Pancreas (tissue), 10 donors: ENCODE measurements around the gene KLF16. TPM values are rescaled to one million over a fixed set of nuclear protein-coding genes. Genes with fewer than 3 reads are reported as not detected.

Source experiments
- ATAC-seq, 4 donors: fragments of 200-7000 bp; cut with Tn5 transposase; one replicate each; pipeline versions ENCODE4 v1.8.0 to v1.9.1; 2020; ENCODE audit warnings: mild to moderate bottlenecking in 4 of 4, moderate library complexity in 4 of 4
- DNase-seq, 6 donors: peaks; one replicate each; pipeline ENCODE4 v3.0.0-alpha.2; 2020
- FAIRE-seq: peaks from 2 replicates; lab custom pipeline; 2012; peaks lifted over from hg19 to GRCh38; lab: Jason Lieb, UNC
- H3K27ac ChIP-seq, 4 donors: fragments of 200-600 bp; sonication (generic); 1 replicate in 3 of 4; 2 replicates in 1 of 4; pipeline versions ENCODE4 v1.5.0 to v1.8.0; 2020
- H3K27me3 ChIP-seq, 4 donors: fragments of 200-600 bp; one replicate each; pipeline ENCODE4 v1.8.0; 2021
- H3K36me3 ChIP-seq, 3 donors: fragments of 200-600 bp; sonication (generic) in 1 of 3; one replicate each; pipeline versions ENCODE4 v1.5.0 to v1.8.0; 2020 to 2021
- H3K4me1 ChIP-seq, 3 donors: fragments of 200-600 bp; one replicate each; pipeline ENCODE4 v1.8.0; 2021
- H3K4me3 ChIP-seq, 4 donors: fragments of 200-600 bp; sonication (generic) in 2 of 4; one replicate each; pipeline versions ENCODE4 v1.5.0 to v1.8.0; 2020 to 2021
- H3K9me3 ChIP-seq, 4 donors: fragments of 200-600 bp; one replicate each; pipeline ENCODE4 v1.8.0; 2021
- WGBS, 2 donors: extraction: QIAGEN DNeasy Blood & Tissue Kit; methylation state at CpG; one replicate each; pipeline ENCODE4 v1.1.7; 2013; 5-methylcytosine and 5-hydroxymethylcytosine counted together
- intact Hi-C, 3 donors: fragments of 100-400 bp; cut with DNase I; formaldehyde crosslinking; loops; one replicate each; pipeline versions ENCODE4 v1.11.1 to v1.14.2; 2022
- polyA plus RNA-seq, 2 donors: library from polyadenylated mRNA; stranded (reverse); fragments of 200-250 nt; gene quantifications; one replicate each; pipeline ENCODE4 v1.2.3, GENCODE V29; 2013
- total RNA-seq, 6 donors: library from RNA; stranded (reverse); fragmentation: NEBNext Ultra II Directional in 4 of 6; extraction: Animal tissue kit (Norgen Biotek cat#: 25700) in 4 of 6; gene quantifications; one replicate each; pipeline versions ENCODE4 v1.2.1 to v1.2.4, GENCODE V29; 2021 to 2023
- TF ChIP-seq, protein P1 (sequence below), 4 donors: fragments of 200-600 bp; sonication (generic) in 3 of 4; IDR thresholded peaks; one replicate each; pipeline versions ENCODE4 v1.5.0 to v1.8.0; 2021; ENCODE audit warnings: antibody characterized with exemption in 4 of 4
- donor health status: healthy with polysubstance abuse.
- donor health status: DM: no; HTN: no; CAD: no; lungs with moderate emphysema.
- donor health status: DM: no; HTN: no; CAD: no.
- donor health status: control.
- donor health status: control.
- donor health status: Bipolar disorder and iron deficiency.
- donor health status: DM: yes; HTN: yes; CAD: no.
- donor health status: DM: no; HTN: no; CAD: no.
- donor health status: DM: no; HTN: no; CAD: no.
- donor health status: DM: yes; HTN: yes; CAD: no.

KLF16 gene
- total and polyA plus RNA-seq, 8 donors = 4.3 to 10.4 (median 7.5) TPM

- TF ChIP-seq, protein P1, sequence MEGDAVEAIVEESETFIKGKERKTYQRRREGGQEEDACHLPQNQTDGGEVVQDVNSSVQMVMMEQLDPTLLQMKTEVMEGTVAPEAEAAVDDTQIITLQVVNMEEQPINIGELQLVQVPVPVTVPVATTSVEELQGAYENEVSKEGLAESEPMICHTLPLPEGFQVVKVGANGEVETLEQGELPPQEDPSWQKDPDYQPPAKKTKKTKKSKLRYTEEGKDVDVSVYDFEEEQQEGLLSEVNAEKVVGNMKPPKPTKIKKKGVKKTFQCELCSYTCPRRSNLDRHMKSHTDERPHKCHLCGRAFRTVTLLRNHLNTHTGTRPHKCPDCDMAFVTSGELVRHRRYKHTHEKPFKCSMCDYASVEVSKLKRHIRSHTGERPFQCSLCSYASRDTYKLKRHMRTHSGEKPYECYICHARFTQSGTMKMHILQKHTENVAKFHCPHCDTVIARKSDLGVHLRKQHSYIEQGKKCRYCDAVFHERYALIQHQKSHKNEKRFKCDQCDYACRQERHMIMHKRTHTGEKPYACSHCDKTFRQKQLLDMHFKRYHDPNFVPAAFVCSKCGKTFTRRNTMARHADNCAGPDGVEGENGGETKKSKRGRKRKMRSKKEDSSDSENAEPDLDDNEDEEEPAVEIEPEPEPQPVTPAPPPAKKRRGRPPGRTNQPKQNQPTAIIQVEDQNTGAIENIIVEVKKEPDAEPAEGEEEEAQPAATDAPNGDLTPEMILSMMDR (IDR thresholded peaks at IDR 0.05) = no peak
- no peaks in the 10 kb centered on the region for H3K36me3 ChIP-seq
- no peaks in the 10 kb centered on the region for H3K9me3 ChIP-seq
- intact Hi-C loops = no loop called here
- H3K4me1 ChIP-seq = peaks cover 0 to 8% (median 7%) of the 10 kb centered on the region in 3 donors
- no peak overlapping the region for H3K27ac ChIP-seq
- no peak overlapping the region for H3K4me3 ChIP-seq
- no peak for FAIRE-seq
- ATAC-seq = no peak
- no peaks in the 10 kb centered on the region for H3K27me3 ChIP-seq
- DNase-seq = peak in 1 of 6 donors; percentile 25
- WGBS, 2 donors = 60 to 70% methylated on average over 10 to 11 of the region's 11 CpGs
Measured at GRCh38 chr19:1837222-1837565, 26.2 kb downstream of the KLF16 start.

DNA sequence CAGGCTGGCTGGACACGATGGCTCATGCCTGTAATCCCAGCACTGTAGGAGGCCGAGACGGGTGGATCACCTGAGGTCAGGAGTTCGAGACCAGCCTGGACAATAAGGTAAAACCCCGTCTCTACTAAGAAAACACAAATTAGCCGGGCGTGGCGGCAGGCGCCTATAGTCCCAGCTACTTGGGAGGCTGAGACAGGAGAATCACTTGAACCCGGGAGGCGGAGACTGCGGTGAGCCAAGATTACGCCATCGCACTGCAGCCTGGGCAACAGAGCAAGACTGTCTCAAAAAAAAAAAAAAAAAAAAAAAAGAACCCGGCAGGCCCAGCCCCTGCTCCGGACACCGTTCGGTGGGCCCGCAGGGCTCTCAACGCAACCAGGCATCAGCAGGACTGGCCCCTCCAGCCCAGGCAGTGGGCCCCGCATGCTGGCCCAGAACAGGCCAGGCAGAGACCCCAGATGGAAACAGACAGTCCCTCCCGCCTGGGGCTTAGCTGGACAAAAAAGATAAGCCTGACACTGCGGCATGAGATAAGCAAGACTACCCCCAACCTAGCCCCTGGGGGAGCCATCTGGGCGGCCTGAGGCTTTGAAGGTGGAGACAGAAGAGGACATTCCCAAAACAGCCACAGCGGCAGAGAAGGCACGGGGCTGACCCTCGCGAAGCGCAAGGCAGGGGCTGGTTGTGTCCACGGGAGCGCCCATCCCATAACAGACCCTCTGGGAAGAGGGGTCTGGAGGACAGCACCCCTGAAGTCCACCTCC lies 26.7 kb downstream of the KLF16 start:
- Histone ChIP-seq H3K4me1 (peaks cover 0 to 8% (median 7%) of the 10 kb centered on the region in 3 donors), H3K4me3 (no peak overlapping the region), H3K9me3 (no peaks in the 10 kb centered on the region), H3K36me3 (no peaks in the 10 kb centered on the region), H3K27ac (no peak overlapping the region), H3K27me3 (no peaks in the 10 kb centered on the region)
- no peak for FAIRE-seq
- TF ChIP-seq, protein P1 (IDR thresholded peaks at IDR 0.05) = no peak
- WGBS, 2 donors = 88 to 91% methylated on average over 31 of the region's 31 CpGs
- no peak for ATAC-seq
- peak in 1 of 6 donors; percentile 29 for DNase-seq
- intact Hi-C loops = no loop called here

DNA sequence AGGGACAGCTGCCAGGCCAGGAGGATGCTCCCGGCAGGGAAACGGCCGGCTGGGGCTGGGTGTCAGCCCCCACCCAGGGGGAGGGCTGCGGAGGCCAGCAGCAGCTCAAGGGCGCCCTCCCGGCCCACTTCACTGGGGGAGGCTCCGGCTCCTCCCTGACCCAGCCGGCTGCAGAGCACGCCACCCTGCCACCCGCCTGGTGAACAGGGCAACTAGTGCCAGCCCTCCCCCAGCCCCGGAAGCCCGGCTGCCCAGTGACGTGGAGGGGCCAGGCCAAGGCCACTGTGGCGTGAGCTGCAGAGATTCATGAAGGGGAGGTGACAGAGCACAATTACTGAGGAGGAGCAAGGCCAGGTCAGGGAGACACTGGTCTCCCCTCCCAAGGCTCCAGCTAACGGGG lies 29.8 kb downstream of the KLF16 start:
- H3K4me1 ChIP-seq = peaks cover 0 to 8% (median 7%) of the 10 kb centered on the region in 3 donors
- no peaks in the 10 kb centered on the region for H3K9me3 ChIP-seq
- ATAC-seq = peak; percentile 15 to 75 (median 67)
- no peak overlapping the region for H3K4me3 ChIP-seq
- intact Hi-C loops = no loop called here
- no peaks in the 10 kb centered on the region for H3K36me3 ChIP-seq
- TF ChIP-seq, protein P1 (IDR thresholded peaks at IDR 0.05) = no peak
- DNase-seq = peak in 4 of 6 donors; percentile 39 to 80 (median 53)
- WGBS, 2 donors = 28 to 47% methylated on average over 15 of the region's 15 CpGs
- FAIRE-seq = no peak
- no peaks in the 10 kb centered on the region for H3K27me3 ChIP-seq
- H3K27ac ChIP-seq = peak overlapping the region in 1 of 4 donors; percentile 9

- DNase-seq = no peak
Measured at GRCh38 chr19:1832046-1832663, 31.2 kb downstream of the KLF16 start.

More at GRCh38 chr19:1832046-1832663, 31.2 kb downstream of the KLF16 start:
- Histone ChIP-seq H3K4me3 (no peak overlapping the region), H3K27ac (no peak overlapping the region), H3K4me1 (peaks cover 0 to 8% (median 1%) of the 10 kb centered on the region in 3 donors), H3K36me3 (peaks cover 0 to 8% (median 0%) of the 10 kb centered on the region in 3 donors), H3K27me3 (no peaks in the 10 kb centered on the region), H3K9me3 (no peaks in the 10 kb centered on the region)
- FAIRE-seq (no peak), ATAC-seq (no peak)
- TF ChIP-seq, protein P1 (IDR thresholded peaks at IDR 0.05) = no peak
- intact Hi-C loops = no loop called here
- 88 to 92% methylated on average over 26 of the region's 26 CpGs for WGBS, 2 donors
